ENCODE data around the gene ACSM2B.
"Not testable (repeated sequence)": the region's sequence is repeated elsewhere in the genome, so short reads cannot be mapped to it uniquely, and the experiment has no call there.

Gene ACSM2B

GRCh38 chr16:20576145-20576544, at the start of gene ACSM2B:
Gene ACSM2B, minus strand, starts transcription at chr16:20576367. Its CDS starts 11,522 bp downstream, at chr16:20564845.
- DNase-seq = not testable (repeated sequence)

- DNase-seq = no peak
Measured at GRCh38 chr16:20624882-20625807, 49.0 kb upstream of the ACSM2B start.

GRCh38 chr16:20624205-20624604, 48.0 kb upstream of the ACSM2B start:
- no peak for DNase-seq

- no peak for DNase-seq
Measured at GRCh38 chr16:20622498-20622870, 46.3 kb upstream of the ACSM2B start.

GRCh38 chr16:20621406-20621805, 45.2 kb upstream of the ACSM2B start:
- DNase-seq = no peak

- no peak for DNase-seq
Measured at GRCh38 chr16:20620770-20621169, 44.6 kb upstream of the ACSM2B start.

- no peak for DNase-seq
Measured at GRCh38 chr16:20620003-20620402, 43.8 kb upstream of the ACSM2B start.

- no peak for DNase-seq
Measured at GRCh38 chr16:20617271-20617670, 41.1 kb upstream of the ACSM2B start.

- no peak for DNase-seq
Measured at GRCh38 chr16:20614186-20615141, 38.3 kb upstream of the ACSM2B start.

- no peak for DNase-seq
Measured at GRCh38 chr16:20613481-20614185, 37.5 kb upstream of the ACSM2B start.

GRCh38 chr16:20612551-20613480, 36.6 kb upstream of the ACSM2B start:
- DNase-seq = no peak

GRCh38 chr16:20611975-20612481, 35.9 kb upstream of the ACSM2B start:
- DNase-seq = peak; percentile 47

- DNase-seq = peak; percentile 68
Measured at GRCh38 chr16:20611350-20611902, 35.3 kb upstream of the ACSM2B start.

- DNase-seq = no peak
Measured at GRCh38 chr16:20610892-20611349, 34.8 kb upstream of the ACSM2B start.

GRCh38 chr16:20610211-20610891, 34.2 kb upstream of the ACSM2B start:
- DNase-seq = peak; percentile 88

GRCh38 chr16:20602205-20602604, 26.0 kb upstream of the ACSM2B start:
- not testable (repeated sequence) for DNase-seq

GRCh38 chr16:20599475-20599874, 23.3 kb upstream of the ACSM2B start:
- DNase-seq = not testable (repeated sequence)

GRCh38 chr16:20598832-20599469, 22.8 kb upstream of the ACSM2B start:
- no peak for DNase-seq

GRCh38 chr16:20595694-20596093, 19.5 kb upstream of the ACSM2B start:
- DNase-seq = not testable (repeated sequence)

GRCh38 chr16:20595068-20595467, 18.9 kb upstream of the ACSM2B start:
- DNase-seq = not testable (repeated sequence)
